Measurements from ENCODE around the gene IGF2. TPM values are rescaled to one million over a fixed set of nuclear protein-coding genes. Genes with fewer than 3 reads are reported as not detected.

Gene IGF2
- total RNA-seq, 1 donor = under 0.01 TPM

- no peak for DNase-seq (ENCODE audit: low read depth in 2 of 3, low spot score in 2 of 3)
Measured at GRCh38 chr11:2169626-2170570, 30.7 kb upstream of the IGF2 start.

GRCh38 chr11:2169005-2169378, 29.8 kb upstream of the IGF2 start:
- DNase-seq (ENCODE audit: low read depth in 2 of 3, low spot score in 2 of 3) = no peak

DNA sequence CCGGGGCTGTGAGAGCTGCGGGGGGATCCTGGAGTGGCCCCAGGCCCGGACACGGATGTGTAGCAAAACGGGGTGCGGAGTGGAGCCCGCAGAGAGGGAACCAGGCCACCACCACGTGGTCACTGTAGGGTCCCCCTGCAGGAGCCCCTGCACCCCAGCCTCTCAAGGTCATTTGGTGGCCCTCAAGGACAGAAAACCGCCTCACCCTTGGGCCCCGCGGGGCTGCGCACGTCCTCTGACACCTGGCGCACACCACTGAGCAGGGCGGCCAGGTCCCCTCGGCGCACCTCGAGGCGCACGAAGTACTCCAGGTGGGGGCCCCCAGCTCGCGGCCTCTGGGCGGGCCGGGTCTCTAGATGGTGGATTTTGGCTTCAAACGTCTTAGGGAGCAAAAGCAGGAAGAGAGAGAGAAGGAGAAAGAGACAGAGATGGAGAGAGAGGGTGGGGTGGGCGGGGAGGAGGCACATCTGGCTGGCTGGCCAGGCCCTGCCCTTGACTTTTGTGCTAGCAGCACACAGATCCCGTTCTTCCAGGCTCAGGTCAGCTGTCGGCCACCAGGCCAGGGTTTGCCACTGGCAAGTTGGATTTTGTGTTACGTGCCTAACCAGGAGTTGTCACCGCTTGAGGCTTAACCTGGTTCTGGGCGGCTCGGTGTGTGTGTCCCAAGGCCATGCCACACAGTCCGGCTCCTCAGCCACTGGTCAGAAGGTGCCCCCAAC, 29.3 kb upstream of the IGF2 start:
- no peak for DNase-seq (ENCODE audit: low read depth in 2 of 3, low spot score in 2 of 3)

DNA sequence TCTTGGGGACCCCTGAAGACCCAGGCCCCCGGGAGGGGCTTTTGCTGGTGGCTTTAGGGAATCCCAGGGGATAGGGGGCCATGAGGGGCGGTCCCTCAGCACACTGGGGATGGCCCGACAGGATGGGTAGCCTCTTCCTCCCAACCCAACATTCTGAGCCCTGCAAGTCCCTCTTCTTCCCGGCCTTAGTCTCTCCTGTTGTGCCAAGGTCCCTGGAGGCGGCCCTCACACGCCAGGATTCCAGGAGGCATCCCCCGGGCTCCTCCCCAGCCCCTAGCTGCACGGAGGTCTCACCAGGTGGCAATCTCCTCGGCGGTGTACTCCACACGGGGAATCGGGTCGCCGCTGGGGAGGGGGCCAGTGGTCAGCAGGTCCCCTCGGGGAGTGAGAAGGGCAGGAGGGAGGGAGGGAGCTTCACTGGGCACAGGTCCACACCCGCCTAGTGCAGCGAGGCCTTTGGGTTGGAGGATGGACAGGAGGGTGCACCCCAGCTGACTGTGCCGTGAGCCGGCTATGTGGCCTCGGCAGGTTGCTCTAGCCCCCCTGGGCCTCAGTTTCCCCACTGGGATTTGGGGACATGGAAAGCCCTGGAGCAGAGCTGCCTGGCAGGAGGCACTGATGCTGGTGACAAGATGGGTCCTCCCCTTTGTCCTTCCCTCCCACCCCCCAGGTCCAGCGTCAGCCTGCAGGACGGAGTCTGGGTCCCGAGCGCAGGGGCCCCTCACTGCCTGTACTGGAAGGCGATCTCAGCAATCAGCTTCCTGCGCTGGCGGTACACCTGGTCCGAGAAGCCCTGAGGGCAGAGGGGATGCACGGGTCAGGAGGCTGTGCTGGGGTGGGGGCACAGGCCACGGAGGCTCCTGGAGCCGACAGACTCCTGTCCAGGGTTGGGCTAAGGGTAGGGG, 28.2 kb upstream of the IGF2 start:
- no peak for DNase-seq (ENCODE audit: low read depth in 2 of 3, low spot score in 2 of 3)

GRCh38 chr11:2166091-2166851, 27.1 kb upstream of the IGF2 start:
- DNase-seq (ENCODE audit: low read depth in 2 of 3, low spot score in 2 of 3) = peak in 2 of 3 donors; percentile 39 to 41

GRCh38 chr11:2165571-2165970, 26.4 kb upstream of the IGF2 start:
- no peak for DNase-seq (ENCODE audit: low read depth in 2 of 3, low spot score in 2 of 3)

DNA sequence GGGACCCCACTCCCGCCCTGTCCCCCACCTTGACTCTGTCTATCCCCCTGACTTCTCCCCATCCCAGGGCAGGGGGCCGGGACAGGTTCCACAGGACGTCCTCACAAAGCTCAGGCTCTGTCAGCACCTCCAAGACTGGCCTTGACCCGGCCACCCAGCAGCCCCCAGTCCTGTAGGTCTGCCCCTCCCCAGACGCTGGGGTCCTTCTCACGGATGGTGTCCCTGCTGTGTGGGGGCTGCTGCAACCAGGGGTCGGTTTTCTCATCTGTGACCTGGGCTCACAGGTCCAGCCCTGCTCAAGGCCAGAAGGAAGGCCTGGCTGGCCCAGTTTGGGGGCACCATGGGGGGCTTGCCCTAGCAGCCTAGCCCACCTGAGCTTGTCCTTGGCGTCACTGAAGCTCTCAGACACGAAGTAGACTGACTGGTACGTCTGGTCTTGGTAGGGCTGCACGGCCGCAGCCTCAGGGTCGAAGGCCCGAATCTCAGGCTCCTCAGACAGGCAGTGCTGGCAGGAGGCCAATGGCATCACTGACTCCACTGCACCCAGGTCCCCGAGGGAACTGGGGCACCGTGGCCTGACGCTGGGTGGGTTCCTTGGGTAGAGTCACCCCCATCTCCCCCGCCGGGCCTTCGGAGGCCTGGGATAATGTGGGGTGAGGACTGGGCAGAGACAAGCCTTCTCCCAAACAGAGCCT, 25.8 kb upstream of the IGF2 start:
- no peak for DNase-seq (ENCODE audit: low read depth in 2 of 3, low spot score in 2 of 3)

DNA sequence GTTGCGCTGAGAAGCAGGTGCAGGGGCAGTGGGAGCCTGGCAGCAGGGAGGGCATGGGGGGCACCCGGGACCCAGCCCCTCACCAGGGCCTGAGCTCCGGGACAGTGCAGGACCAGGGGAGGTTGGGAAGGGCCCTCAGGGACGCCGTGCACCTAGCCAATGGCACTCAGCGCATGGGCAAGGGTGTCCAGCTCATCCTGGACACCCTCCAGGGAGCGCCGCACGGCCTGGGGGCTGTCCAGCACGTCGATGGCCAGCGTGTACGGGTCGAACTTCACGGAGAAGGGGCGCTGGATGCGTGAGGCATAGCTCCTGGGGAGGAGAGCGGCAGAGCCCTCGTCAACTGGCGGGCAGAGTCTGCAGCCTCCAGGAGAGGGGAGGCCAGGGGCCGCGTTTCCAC, 24.9 kb upstream of the IGF2 start:
- no peak for DNase-seq (ENCODE audit: low read depth in 2 of 3, low spot score in 2 of 3)

GRCh38 chr11:2163428-2163978, 24.3 kb upstream of the IGF2 start:
- DNase-seq (ENCODE audit: low read depth in 2 of 3, low spot score in 2 of 3) = no peak

DNA sequence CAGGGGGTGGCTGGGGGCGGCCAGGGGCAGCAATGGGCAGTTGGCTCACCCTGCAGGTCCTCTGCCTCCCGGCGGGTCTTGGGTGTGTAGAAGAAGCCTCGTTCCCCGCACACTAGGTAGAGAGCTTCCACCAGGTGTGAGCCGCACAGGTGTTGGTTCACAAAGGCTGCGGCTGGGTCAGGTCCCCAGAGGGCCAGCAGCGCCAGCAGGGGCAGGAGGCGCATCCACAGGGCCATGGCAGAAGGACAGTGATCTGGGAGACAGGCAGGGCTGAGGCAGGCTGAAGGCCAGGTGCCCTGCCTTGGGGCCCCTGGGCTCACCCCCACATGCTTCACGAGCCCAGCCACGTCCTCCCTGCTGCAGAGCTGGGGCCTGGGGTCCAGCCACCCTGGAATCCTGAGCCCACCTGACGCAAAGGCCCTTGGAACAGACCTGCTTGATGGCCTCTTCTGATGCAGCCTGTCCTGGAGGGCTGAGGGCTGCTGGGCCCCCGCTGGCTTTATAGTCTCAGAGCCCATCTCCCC, 21.6 kb upstream of the IGF2 start, which contains the start of gene INS:
Gene INS (minus strand): TSS at position 474 of the 524 bp plus-strand sequence. CDS start 238 bp downstream, at position 236.
- DNase-seq (ENCODE audit: low read depth in 2 of 3, low spot score in 2 of 3) = no peak

DNA sequence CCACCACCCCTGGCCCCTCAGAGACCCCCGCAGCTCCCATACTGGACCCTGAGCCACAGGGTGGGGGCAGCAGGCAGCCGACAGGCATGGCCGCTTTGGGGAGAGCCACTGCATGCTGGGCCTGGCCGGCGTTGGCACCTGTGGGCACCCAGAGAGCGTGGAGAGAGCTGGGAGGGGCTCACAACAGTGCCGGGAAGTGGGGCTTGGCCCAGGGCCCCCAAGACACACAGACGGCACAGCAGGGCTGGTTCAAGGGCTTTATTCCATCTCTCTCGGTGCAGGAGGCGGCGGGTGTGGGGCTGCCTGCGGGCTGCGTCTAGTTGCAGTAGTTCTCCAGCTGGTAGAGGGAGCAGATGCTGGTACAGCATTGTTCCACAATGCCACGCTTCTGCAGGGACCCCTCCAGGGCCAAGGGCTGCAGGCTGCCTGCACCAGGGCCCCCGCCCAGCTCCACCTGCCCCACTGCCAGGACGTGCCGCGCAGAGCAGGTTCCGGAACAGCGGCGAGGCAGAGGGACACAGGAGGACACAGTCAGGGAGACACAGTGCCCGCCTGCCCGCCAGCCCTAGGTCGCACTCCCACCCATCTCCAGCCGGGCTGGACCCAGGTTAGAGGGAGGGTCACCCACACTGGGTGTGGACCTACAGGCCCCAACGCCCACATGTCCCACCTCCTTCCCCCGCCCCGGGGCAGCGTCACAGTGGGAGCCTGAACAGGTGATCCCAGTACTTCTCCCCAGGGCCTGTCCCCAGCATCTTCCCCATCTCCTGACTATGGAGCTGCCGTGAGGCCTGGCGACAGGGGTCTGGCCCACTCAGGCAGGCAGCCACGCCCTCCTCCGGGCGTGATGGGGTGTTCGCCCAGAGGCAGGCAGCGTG, 20.6 kb upstream of the IGF2 start:
- no peak for DNase-seq (ENCODE audit: low read depth in 2 of 3, low spot score in 2 of 3)

- no peak for DNase-seq (ENCODE audit: low read depth in 2 of 3, low spot score in 2 of 3)
Measured at GRCh38 chr11:2158966-2159365, 19.8 kb upstream of the IGF2 start.

DNA sequence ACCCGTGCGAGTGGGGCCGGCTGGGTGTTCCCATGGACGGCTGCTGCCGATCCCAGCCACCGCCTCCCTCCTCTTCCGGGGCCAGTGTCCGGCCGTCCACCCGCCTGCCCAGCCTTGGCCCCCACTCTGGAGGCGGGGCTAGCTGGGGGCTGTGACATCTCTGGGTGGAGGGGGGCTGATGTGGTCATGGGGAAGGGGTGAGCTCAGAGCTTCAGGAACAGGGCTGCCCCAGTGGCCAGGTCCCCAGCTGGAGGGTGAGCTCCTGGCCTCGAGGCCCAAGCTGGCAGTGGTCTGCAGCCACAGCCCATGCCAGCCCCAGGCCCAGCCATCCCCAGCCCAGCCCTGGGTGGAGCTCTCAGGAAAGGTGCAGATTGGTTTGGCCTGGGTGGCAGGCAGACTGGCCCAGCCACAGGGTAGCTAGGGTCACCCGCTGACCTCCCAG, 19.1 kb upstream of the IGF2 start:
- no peak for DNase-seq (ENCODE audit: low read depth in 2 of 3, low spot score in 2 of 3)

DNA sequence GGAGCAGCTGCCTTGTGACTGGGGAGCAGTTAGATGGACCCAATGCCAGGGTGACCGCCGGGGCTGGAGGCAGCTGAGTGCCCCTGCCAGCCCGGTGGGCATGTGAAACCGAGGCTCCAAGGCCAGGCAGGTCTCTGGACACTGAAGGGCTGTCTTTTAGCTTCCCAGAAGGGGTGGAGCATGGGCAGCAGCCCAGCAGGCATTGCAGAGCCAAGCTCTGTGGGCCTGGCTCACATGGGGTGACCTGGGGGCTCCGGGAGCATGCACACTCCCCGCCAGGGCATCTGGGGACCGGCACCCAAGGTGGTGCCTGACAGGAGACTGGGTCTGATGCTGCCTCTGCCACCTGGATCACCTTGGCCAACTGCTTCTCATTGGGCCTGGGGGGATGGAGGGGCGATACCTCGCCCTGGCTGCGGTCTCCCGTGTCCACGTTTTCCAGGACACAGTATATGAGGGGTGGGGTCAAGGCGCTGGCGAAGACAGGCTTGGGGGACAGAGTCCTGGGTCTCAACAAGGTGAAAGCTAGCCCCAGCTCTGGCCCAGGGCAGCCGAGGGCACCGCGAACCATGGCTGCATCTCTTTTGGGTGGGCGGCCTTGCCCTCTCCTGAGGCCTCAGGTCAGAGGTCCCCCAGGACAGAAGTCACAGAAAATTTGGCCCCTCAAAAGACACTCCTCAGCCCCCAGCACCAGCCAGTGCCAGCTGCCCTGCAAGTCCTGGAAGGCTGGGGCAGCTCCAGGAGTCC, 18.3 kb upstream of the IGF2 start:
- DNase-seq (ENCODE audit: low read depth in 2 of 3, low spot score in 2 of 3) = no peak

DNA sequence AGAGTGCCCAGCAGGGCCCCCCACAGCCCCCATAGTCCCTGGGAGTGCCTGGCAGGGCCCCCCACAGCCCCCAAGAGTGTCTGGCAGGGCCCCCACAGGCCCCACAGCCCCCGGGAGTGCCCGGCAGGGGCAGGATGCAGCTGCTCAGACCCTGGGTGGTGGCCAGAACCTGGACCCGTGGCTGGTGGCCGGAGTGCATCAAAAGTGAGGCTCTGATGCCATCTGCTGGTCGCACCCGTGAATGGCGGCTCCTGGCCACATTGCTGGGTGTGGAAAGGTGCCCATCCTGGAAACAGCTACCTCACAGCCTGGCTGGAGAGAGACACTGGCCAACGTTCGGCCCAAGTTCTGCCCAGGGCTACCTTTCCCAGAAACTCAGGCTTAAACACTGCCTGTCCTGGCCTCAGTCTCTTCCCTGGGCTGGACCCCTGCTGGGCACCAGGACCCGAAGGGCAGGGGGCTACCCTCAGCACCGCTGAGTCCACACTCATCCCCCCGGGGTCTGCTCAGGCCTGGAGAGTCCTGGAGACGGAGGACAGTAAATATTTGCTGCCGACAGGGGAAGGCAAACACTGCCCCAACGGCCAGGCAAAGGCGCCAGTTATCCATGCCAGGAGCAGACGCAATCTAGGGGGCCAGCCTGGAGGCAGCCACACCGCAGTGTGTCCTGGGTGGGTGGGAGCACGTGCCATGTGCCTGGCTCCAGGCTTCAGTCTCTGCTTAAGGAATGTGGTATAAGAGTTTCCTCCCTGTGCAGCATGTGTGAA, 17.4 kb upstream of the IGF2 start:
- peak in 1 of 3 donors; percentile 52 for DNase-seq (ENCODE audit: low read depth in 2 of 3, low spot score in 2 of 3)

DNA sequence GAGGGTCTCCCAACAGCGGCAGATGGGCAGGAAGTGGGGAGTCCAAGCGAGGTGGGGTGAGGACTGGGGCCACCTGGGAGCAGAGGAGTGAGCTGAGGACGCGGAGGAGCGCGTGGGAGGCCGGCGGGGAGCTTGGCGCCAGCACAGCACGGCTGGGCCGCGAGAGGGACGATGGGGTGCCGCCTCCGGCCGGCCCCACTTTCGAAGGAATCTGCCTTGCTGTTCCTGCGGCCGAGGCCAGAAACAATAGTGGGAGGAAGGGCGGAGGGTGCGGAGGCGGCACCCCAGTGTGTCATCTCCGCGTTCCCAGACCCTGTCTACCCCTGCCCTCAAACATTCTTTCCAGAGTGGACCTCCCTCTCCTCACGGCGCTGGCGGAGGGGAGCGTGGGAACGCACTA, 16.3 kb upstream of the IGF2 start:
- DNase-seq (ENCODE audit: low read depth in 2 of 3, low spot score in 2 of 3) = no peak

Data from hematopoietic multipotent progenitor cell (in vitro differentiated cells).